K562 (cell line): ENCODE data around the gene RCSD1. TPM values are rescaled to one million over a fixed set of nuclear protein-coding genes. Genes with fewer than 3 reads are reported as not detected.

Source experiments
- CBX3 ChIP-seq, 2 experiments: IDR thresholded peaks; 1 replicate in 1 of 2; 2 replicates in 1 of 2; pipeline ENCODE4 v1.6.1; 2012; ENCODE audit warnings: inconsistent platforms in 2 of 2, low read length in 2 of 2, borderline replicate concordance in 1 of 2, control low read depth in 1 of 2
- COPS2 ChIP-seq: fragments of 450-650 bp; conservative IDR thresholded peaks from 2 replicates; pipeline ENCODE4 v1.6.1; 2016; ENCODE audit warnings: mild to moderate bottlenecking, moderate library complexity
- CTBP1 ChIP-seq: fragments of 450-650 bp; IDR thresholded peaks from 2 replicates; pipeline ENCODE4 v1.6.1; 2016; ENCODE audit warnings: borderline replicate concordance
- KAT7 ChIP-seq: sonication (generic); formaldehyde crosslinking; IDR thresholded peaks from 2 replicates; pipeline ENCODE4 v1.8.0; 2022; ENCODE audit warnings: missing genetic modification reagents, mild to moderate bottlenecking, borderline replicate concordance
- PHF21A ChIP-seq: fragments of 450-650 bp; IDR thresholded peaks from 2 replicates; pipeline ENCODE4 v1.6.1; 2017; ENCODE audit warnings: low read depth, borderline replicate concordance
- RAD51 ChIP-seq: fragments of 450-650 bp; IDR thresholded peaks from 2 replicates; pipeline ENCODE4 v1.7.1; 2016; ENCODE audit warnings: low read depth, mild to moderate bottlenecking, borderline replicate concordance
- SPI1 ChIP-seq: IDR thresholded peaks from 2 replicates; pipeline ENCODE4 v1.6.1; 2011; ENCODE audit warnings: low read depth, low read length, control low read depth, borderline replicate concordance
- ZEB2 ChIP-seq: fragments of 450-650 bp; IDR thresholded peaks from 2 replicates; pipeline ENCODE4 v1.6.1; 2016
- ZZZ3 ChIP-seq: fragments of 450-650 bp; IDR thresholded peaks from 2 replicates; pipeline ENCODE4 v1.6.1; 2016; ENCODE audit warnings: antibody characterized with exemption, mild to moderate bottlenecking, moderate library complexity
- polyA plus RNA-seq, 8 experiments: library from polyadenylated mRNA; depleted of rRNA in 4 of 8; stranded (reverse) in 5 of 8; unstranded in 3 of 8; fragments of >200 nt; fragmentation: Nextera tagmentation in 2 of 8; fragmentation: Illumina TruSeq in 1 of 8; extraction: Ambion mirVana in 2 of 8; extraction: Trizol in 1 of 8; gene quantifications; 2 replicates each; pipeline versions ENCODE4 v1.2.1 to v1.2.3, GENCODE V29; 2011 to 2014; ENCODE audit warnings: inconsistent platforms in 1 of 8, missing spikeins in 1 of 8
- total RNA-seq, 7 experiments: library from RNA; depleted of rRNA in 6 of 7; stranded (reverse); fragments of >200 nt in 6 of 7; fragmentation: Illumina TruSeq in 2 of 7; extraction: Trizol in 2 of 7; gene quantifications; 2 replicates each; pipeline versions ENCODE4 v1.2.1 to v1.2.3, GENCODE V29; 2011 to 2021; ENCODE audit warnings: low replicate concordance in 1 of 7
- TF ChIP-seq, protein P1 (sequence below): fragments of 250-450 bp; sonication (Bioruptor Pico); IDR thresholded peaks from 2 replicates; pipeline ENCODE4 v1.8.0; 2021; ENCODE audit warnings: mild to moderate bottlenecking, moderate library complexity
- TF ChIP-seq, protein P2 (sequence below): sonication (generic); formaldehyde crosslinking; IDR thresholded peaks from 2 replicates; pipeline ENCODE4 v1.8.0; 2022; ENCODE audit warnings: mild to moderate bottlenecking, missing genetic modification reagents
- TF ChIP-seq, protein P3 (sequence below): fragments of 450-650 bp; IDR thresholded peaks from 2 replicates; pipeline ENCODE4 v1.6.1; 2017; ENCODE audit warnings: antibody characterized with exemption, mild to moderate bottlenecking
- TF ChIP-seq, protein P4 (sequence below): fragments of 450-650 bp; IDR thresholded peaks from 2 replicates; pipeline ENCODE4 v1.6.1; 2016; ENCODE audit warnings: low read depth, mild to moderate bottlenecking, moderate library complexity
- TF ChIP-seq, protein P5 (sequence below): fragments of 450-650 bp; IDR thresholded peaks from 2 replicates; pipeline ENCODE4 v1.6.1; 2018; ENCODE audit warnings: mild to moderate bottlenecking, low read depth; ENCODE audit not compliant: partially characterized antibody
- TF ChIP-seq, protein P6 (sequence below): fragments of 200-400 bp; formaldehyde crosslinking; IDR thresholded peaks from 2 replicates; pipeline ENCODE4 v1.6.1; 2017; ENCODE audit warnings: mild to moderate bottlenecking, low read depth, low read length, moderate library complexity

Gene RCSD1
- total and polyA plus RNA-seq, 9 of the 15 experiments (the other 6 are each of a cell fraction or from before 2014, with no cell fraction given) = 7.8 to 69.8 (median 45.3) TPM

DNA sequence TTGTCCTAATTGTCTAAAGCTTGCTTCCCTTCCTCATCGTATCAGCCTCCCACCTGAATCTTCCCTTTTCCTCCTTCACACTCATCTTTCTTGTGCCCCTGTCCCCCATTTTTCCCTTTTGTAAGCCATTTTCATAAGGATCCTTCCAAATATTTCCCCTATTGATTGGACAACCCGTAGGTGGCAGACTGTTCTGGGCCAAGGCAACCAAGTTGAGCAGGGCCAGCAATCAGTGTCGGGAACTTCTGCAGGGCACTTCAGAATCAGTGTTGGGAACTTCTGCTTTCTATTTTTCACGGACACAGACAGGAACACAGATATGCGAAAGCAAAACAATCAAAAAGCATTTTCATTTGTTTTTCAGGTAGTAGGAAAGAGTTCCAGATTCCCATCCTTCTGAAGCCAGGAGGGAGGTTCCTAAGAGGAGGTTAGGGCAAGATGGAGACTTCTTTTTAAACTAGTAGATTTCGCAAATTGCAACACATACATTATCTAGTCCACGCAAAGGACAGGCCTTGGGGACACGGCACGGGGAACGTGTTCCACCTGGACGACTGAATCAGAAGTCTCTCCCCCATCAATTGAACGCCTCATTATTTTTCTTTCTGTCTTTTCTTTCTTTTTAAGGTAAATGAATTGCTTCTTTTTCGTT lies 91.1 kb downstream of the RCSD1 start (continued):
- TF ChIP-seq, protein P1, sequence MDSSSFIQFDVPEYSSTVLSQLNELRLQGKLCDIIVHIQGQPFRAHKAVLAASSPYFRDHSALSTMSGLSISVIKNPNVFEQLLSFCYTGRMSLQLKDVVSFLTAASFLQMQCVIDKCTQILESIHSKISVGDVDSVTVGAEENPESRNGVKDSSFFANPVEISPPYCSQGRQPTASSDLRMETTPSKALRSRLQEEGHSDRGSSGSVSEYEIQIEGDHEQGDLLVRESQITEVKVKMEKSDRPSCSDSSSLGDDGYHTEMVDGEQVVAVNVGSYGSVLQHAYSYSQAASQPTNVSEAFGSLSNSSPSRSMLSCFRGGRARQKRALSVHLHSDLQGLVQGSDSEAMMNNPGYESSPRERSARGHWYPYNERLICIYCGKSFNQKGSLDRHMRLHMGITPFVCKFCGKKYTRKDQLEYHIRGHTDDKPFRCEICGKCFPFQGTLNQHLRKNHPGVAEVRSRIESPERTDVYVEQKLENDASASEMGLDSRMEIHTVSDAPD (CRISPR knock-in tag) = no peak
- TF ChIP-seq, protein P2, sequence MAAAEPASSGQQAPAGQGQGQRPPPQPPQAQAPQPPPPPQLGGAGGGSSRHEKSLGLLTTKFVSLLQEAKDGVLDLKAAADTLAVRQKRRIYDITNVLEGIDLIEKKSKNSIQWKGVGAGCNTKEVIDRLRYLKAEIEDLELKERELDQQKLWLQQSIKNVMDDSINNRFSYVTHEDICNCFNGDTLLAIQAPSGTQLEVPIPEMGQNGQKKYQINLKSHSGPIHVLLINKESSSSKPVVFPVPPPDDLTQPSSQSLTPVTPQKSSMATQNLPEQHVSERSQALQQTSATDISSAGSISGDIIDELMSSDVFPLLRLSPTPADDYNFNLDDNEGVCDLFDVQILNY (CRISPR knock-in tag) = 0 out of 2 replicates have a peak, but pooled peaks have one; percentile 30
- peak; percentile 85; the same call in 1 of the 2 replicates for TF ChIP-seq PHF21A
- TF ChIP-seq, protein P3, sequence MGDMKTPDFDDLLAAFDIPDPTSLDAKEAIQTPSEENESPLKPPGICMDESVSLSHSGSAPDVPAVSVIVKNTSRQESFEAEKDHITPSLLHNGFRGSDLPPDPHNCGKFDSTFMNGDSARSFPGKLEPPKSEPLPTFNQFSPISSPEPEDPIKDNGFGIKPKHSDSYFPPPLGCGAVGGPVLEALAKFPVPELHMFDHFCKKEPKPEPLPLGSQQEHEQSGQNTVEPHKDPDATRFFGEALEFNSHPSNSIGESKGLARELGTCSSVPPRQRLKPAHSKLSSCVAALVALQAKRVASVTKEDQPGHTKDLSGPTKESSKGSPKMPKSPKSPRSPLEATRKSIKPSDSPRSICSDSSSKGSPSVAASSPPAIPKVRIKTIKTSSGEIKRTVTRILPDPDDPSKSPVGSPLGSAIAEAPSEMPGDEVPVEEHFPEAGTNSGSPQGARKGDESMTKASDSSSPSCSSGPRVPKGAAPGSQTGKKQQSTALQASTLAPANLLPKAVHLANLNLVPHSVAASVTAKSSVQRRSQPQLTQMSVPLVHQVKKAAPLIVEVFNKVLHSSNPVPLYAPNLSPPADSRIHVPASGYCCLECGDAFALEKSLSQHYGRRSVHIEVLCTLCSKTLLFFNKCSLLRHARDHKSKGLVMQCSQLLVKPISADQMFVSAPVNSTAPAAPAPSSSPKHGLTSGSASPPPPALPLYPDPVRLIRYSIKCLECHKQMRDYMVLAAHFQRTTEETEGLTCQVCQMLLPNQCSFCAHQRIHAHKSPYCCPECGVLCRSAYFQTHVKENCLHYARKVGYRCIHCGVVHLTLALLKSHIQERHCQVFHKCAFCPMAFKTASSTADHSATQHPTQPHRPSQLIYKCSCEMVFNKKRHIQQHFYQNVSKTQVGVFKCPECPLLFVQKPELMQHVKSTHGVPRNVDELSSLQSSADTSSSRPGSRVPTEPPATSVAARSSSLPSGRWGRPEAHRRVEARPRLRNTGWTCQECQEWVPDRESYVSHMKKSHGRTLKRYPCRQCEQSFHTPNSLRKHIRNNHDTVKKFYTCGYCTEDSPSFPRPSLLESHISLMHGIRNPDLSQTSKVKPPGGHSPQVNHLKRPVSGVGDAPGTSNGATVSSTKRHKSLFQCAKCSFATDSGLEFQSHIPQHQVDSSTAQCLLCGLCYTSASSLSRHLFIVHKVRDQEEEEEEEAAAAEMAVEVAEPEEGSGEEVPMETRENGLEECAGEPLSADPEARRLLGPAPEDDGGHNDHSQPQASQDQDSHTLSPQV = 0 out of 2 replicates have a peak, but pooled peaks have one; percentile 42
- peak; percentile 52; the same call in 1 of the 2 replicates for TF ChIP-seq ZZZ3
- TF ChIP-seq CBX3 (IDR thresholded peaks at IDR 0.05; ENCODE audit: borderline replicate concordance in 1 of 2, low read length in 2 of 2) = 0 out of 3 replicates have a peak, but pooled peaks of 1 of the 2 experiments have one; percentile 41
- 0 out of 2 replicates have a peak, but pooled peaks have one; percentile 44 for TF ChIP-seq KAT7
- TF ChIP-seq SPI1 = peak; percentile 44; the same call in 1 of the 2 replicates
- TF ChIP-seq RAD51 = peak; percentile 8; the same call in 1 of the 2 replicates
- TF ChIP-seq CTBP1 = peak; percentile 8; the same call in 1 of the 2 replicates
- 0 out of 2 replicates have a peak, but pooled peaks have one; percentile 29 for TF ChIP-seq ZEB2
- no peak for TF ChIP-seq COPS2
- TF ChIP-seq, protein P4, sequence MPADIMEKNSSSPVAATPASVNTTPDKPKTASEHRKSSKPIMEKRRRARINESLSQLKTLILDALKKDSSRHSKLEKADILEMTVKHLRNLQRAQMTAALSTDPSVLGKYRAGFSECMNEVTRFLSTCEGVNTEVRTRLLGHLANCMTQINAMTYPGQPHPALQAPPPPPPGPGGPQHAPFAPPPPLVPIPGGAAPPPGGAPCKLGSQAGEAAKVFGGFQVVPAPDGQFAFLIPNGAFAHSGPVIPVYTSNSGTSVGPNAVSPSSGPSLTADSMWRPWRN = peak; percentile 21; the same call in 1 of the 2 replicates
- TF ChIP-seq, protein P5, sequence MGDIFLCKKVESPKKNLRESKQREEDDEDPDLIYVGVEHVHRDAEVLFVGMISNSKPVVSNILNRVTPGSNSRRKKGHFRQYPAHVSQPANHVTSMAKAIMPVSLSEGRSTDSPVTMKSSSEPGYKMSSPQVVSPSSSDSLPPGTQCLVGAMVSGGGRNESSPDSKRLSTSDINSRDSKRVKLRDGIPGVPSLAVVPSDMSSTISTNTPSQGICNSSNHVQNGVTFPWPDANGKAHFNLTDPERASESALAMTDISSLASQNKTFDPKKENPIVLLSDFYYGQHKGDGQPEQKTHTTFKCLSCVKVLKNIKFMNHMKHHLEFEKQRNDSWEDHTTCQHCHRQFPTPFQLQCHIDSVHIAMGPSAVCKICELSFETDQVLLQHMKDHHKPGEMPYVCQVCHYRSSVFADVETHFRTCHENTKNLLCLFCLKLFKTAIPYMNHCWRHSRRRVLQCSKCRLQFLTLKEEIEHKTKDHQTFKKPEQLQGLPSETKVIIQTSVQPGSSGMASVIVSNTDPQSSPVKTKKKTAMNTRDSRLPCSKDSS = no peak
- TF ChIP-seq, protein P6, sequence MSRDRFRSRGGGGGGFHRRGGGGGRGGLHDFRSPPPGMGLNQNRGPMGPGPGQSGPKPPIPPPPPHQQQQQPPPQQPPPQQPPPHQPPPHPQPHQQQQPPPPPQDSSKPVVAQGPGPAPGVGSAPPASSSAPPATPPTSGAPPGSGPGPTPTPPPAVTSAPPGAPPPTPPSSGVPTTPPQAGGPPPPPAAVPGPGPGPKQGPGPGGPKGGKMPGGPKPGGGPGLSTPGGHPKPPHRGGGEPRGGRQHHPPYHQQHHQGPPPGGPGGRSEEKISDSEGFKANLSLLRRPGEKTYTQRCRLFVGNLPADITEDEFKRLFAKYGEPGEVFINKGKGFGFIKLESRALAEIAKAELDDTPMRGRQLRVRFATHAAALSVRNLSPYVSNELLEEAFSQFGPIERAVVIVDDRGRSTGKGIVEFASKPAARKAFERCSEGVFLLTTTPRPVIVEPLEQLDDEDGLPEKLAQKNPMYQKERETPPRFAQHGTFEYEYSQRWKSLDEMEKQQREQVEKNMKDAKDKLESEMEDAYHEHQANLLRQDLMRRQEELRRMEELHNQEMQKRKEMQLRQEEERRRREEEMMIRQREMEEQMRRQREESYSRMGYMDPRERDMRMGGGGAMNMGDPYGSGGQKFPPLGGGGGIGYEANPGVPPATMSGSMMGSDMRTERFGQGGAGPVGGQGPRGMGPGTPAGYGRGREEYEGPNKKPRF = no peak
